Endodermal cell (in vitro differentiated cells): Measurements from ENCODE around the gene MYCBP2. TPM values are rescaled to one million over a fixed set of nuclear protein-coding genes. Genes with fewer than 3 reads are reported as not detected.
A peak's percentile ranks its signal among the peaks of the same experiment; 100 is the strongest.

Experiments
- DNase-seq: peaks from one replicate; pipeline ENCODE4 v3.0.0-alpha.2; 2017
- H3K27ac ChIP-seq: 2 replicates; pipeline ENCODE4 v1.5.1; 2013; ENCODE audit warnings: mild to moderate bottlenecking, low read depth, low read length, moderate library complexity
- H3K27me3 ChIP-seq: 2 replicates; pipeline ENCODE4 v1.6.1; 2013; ENCODE audit warnings: mild to moderate bottlenecking, low read length, moderate library complexity; ENCODE audit not compliant: insufficient read depth, control insufficient read depth, poor library complexity, severe bottlenecking
- H3K36me3 ChIP-seq: 2 replicates; pipeline ENCODE4 v1.7.0; 2013; ENCODE audit warnings: mild to moderate bottlenecking, low read length, moderate library complexity; ENCODE audit not compliant: control insufficient read depth, insufficient read depth
- H3K4me1 ChIP-seq: one replicate; pipeline ENCODE4 v1.7.0; 2013; ENCODE audit warnings: low read length; ENCODE audit not compliant: control insufficient read depth, insufficient read depth
- H3K4me3 ChIP-seq: 2 replicates; pipeline ENCODE4 v1.5.1; 2013; ENCODE audit warnings: mild to moderate bottlenecking, low read length, moderate library complexity
- H3K9ac ChIP-seq: 2 replicates; pipeline ENCODE4 v1.6.1; 2013; ENCODE audit warnings: mild to moderate bottlenecking, low read length, moderate library complexity; ENCODE audit not compliant: poor library complexity, severe bottlenecking; ENCODE audit errors: extremely low read depth
- H3K9me3 ChIP-seq: 2 replicates; pipeline ENCODE4 v1.6.1; 2013; ENCODE audit warnings: mild to moderate bottlenecking, low read length, moderate library complexity; ENCODE audit not compliant: control insufficient read depth
- H3K27ac Mint-ChIP-seq: 2 replicates; pipeline ENCODE4 v1.8.0; 2020; ENCODE audit warnings: mixed read lengths
- H3K27me3 Mint-ChIP-seq: 2 replicates; pipeline ENCODE4 v1.8.0; 2021; ENCODE audit warnings: mild to moderate bottlenecking, mixed read lengths; ENCODE audit not compliant: insufficient read depth
- H3K36me3 Mint-ChIP-seq: 2 replicates; pipeline ENCODE4 v1.8.0; 2020; ENCODE audit warnings: low read depth, mixed read lengths
- H3K4me1 Mint-ChIP-seq: 2 replicates; pipeline ENCODE4 v1.8.0; 2020; ENCODE audit warnings: mixed read lengths
- H3K4me3 Mint-ChIP-seq: 2 replicates; pipeline ENCODE4 v1.8.0; 2020; ENCODE audit warnings: mild to moderate bottlenecking, moderate library complexity, mixed read lengths
- H3K9me3 Mint-ChIP-seq: 2 replicates; pipeline ENCODE4 v1.8.0; 2020; ENCODE audit warnings: mild to moderate bottlenecking, mixed read lengths
- WGBS, 2 experiments: methylation state at CpG; one replicate each; pipeline versions ENCODE4 v1.1.5 to v1.1.7; 2013; ENCODE audit warnings: missing lambda C conversion rate in 2 of 2, mixed read lengths in 1 of 2; ENCODE audit not compliant: insufficient coverage in 1 of 2, insufficient read length in 1 of 2; 5-methylcytosine and 5-hydroxymethylcytosine counted together
- total RNA-seq, 2 donors: library from RNA; stranded (reverse); fragmentation: NEBNext Ultra II Directional in 1 of 2; extraction: Animal tissue kit (Norgen Biotek cat#: 25700) in 1 of 2; gene quantifications; 2 replicates in 1 of 2; 3 replicates in 1 of 2; pipeline ENCODE4 v1.2.1, GENCODE V29; 2021
- TF ChIP-seq, protein P1 (sequence below): fragments of 200-600 bp; sonication (generic); conservative IDR thresholded peaks from 2 replicates; pipeline ENCODE4 v1.5.0; 2021; ENCODE audit warnings: antibody characterized with exemption, mild to moderate bottlenecking

MYCBP2 gene
- total RNA-seq, 2 donors from 2014 or later: 32.5 to 32.9 TPM

DNA sequence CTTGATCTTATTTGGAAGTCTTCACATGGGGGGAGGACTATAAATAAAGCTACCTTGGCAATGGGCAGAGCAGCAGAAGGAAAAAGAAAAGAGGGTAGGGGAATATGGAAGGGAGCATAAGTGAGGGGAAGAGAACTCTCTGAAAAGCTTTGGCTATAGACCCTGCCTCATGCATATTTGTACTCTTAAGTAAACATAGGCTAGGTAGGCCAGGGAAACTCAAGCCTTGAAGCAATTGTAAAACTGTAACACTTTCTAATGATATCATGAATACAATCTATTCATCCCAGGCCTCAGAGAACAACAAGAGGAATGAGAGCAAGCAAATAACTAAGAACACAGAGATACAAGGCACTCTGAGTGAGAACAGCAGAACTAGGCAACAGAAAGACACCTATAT lies 20.4 kb downstream of the MYCBP2 start:
- Histone ChIP-seq H3K9me3 (no peaks in the 10 kb centered on the region), H3K36me3 (no peaks in the 10 kb centered on the region), H3K27me3 (no peaks in the 10 kb centered on the region), H3K4me1 (no peaks in the 10 kb centered on the region), H3K9ac (no peak overlapping the region), H3K4me3 (no peak overlapping the region), H3K27ac (no peak overlapping the region)
- Mint-ChIP-seq H3K27ac (no peak overlapping the region), H3K27me3 (no peaks in the 10 kb centered on the region), H3K36me3 (peaks cover 3% of the 10 kb centered on the region), H3K9me3 (peaks cover 2% of the 10 kb centered on the region), H3K4me1 (peaks cover 28% of the 10 kb centered on the region), H3K4me3 (no peak overlapping the region)
- DNase-seq: no peak
- TF ChIP-seq, protein P1, sequence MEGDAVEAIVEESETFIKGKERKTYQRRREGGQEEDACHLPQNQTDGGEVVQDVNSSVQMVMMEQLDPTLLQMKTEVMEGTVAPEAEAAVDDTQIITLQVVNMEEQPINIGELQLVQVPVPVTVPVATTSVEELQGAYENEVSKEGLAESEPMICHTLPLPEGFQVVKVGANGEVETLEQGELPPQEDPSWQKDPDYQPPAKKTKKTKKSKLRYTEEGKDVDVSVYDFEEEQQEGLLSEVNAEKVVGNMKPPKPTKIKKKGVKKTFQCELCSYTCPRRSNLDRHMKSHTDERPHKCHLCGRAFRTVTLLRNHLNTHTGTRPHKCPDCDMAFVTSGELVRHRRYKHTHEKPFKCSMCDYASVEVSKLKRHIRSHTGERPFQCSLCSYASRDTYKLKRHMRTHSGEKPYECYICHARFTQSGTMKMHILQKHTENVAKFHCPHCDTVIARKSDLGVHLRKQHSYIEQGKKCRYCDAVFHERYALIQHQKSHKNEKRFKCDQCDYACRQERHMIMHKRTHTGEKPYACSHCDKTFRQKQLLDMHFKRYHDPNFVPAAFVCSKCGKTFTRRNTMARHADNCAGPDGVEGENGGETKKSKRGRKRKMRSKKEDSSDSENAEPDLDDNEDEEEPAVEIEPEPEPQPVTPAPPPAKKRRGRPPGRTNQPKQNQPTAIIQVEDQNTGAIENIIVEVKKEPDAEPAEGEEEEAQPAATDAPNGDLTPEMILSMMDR: no peak

DNA sequence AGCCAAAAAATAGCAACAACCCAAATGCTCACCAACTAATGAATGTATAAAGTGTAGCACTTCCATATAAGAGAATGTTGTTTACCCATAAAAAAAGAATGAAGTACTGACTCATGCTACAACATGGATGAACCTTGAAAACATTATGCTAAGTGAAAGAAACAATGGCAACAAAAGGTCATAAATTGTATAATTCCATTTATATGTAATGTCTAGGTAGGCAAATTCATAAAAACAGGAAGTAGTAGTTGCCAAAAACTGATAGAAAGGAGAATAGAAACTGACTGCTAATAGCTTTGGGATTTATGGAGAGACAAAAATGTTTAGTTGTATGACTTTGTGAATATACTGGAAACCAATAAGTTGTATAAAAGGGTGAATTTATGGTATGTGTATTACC lies 21.6 kb downstream of the MYCBP2 start:
- Histone ChIP-seq H3K27me3 (no peaks in the 10 kb centered on the region), H3K36me3 (no peaks in the 10 kb centered on the region), H3K4me3 (no peak overlapping the region), H3K4me1 (no peaks in the 10 kb centered on the region), H3K27ac (no peak overlapping the region), H3K9me3 (no peaks in the 10 kb centered on the region), H3K9ac (no peak overlapping the region)
- H3K27ac Mint-ChIP-seq: no peak overlapping the region
- no peaks in the 10 kb centered on the region for H3K27me3 Mint-ChIP-seq
- H3K4me1 Mint-ChIP-seq: peaks cover 22% of the 10 kb centered on the region
- DNase-seq: no peak
- peaks cover 3% of the 10 kb centered on the region for H3K36me3 Mint-ChIP-seq
- TF ChIP-seq, protein P1: no peak
- H3K4me3 Mint-ChIP-seq: no peak overlapping the region
- H3K9me3 Mint-ChIP-seq: peaks cover 2% of the 10 kb centered on the region

DNA sequence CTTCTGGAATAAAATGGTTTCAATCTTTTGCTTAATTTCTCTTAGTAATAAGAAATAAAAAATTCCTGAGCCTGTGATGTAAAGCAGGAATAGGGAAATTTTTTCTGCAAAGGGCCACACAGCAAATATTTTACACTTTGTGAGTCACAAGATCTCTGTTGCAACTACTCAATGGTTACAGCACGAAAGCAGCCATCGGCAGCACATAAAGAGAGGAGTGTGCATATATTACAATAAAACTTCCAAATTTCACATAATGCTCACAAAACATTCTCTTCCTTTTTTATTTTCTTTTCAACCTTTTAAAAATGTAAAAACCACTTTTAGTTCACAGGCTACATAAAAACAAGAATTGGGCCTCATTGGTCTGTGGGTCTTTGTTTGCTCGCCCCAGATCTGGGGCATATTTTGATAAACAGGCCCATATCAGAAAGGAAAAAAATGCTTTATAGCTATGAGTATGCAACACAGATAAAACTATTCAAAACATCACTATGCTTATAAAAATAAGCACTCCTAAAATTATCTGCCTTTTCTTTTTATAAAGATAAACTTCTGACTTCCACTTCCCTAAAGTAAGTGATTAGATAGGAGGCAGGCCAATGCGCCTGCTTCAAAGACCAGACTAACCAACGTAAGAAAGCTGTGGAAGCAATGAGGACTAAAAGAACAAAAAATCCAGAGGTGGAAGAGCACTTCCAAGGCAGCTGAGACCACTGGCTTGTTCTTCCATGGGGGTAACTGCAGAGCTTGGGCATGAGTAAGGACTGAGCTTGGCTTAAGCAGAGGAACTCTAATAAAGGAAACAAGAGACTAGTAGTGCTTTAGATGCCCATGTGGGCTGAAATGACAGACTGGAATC lies 26.5 kb downstream of the MYCBP2 start:
- H3K4me1 ChIP-seq: no peaks in the 10 kb centered on the region
- TF ChIP-seq, protein P1: no peak
- H3K9ac ChIP-seq: no peak overlapping the region
- no peaks in the 10 kb centered on the region for H3K9me3 ChIP-seq
- H3K9me3 Mint-ChIP-seq: peaks cover 2% of the 10 kb centered on the region
- peaks cover 7% of the 10 kb centered on the region for H3K4me1 Mint-ChIP-seq
- peaks cover 6% of the 10 kb centered on the region for H3K36me3 ChIP-seq
- peak overlapping the region; percentile 69 for H3K27ac Mint-ChIP-seq
- H3K4me3 Mint-ChIP-seq: no peak overlapping the region
- H3K36me3 Mint-ChIP-seq: peaks cover 8% of the 10 kb centered on the region
- no peak overlapping the region for H3K27ac ChIP-seq
- no peaks in the 10 kb centered on the region for H3K27me3 Mint-ChIP-seq
- H3K27me3 ChIP-seq: no peaks in the 10 kb centered on the region
- 89% methylated on average over 4 to 5 of the region's 5 CpGs for WGBS, 2 experiments
- no peak overlapping the region for H3K4me3 ChIP-seq
- DNase-seq: no peak
